D721Med (cell line): ENCODE measurements around the gene NACA2.
A peak's percentile ranks its signal among the peaks of the same experiment; 100 is the strongest.
"Not testable (repeated sequence)": the region's sequence is repeated elsewhere in the genome, so short reads cannot be mapped to it uniquely, and the experiment has no call there.

Experiments
- DNase-seq: peaks from one replicate; pipeline ENCODE4 v3.0.0; 2011; ENCODE audit warnings: low spot score; ENCODE audit not compliant: insufficient read length
- FAIRE-seq: peaks from 2 replicates; lab custom pipeline; 2011; peaks lifted over from hg19 to GRCh38; lab: Jason Lieb, UNC
- TF ChIP-seq, protein P1 (sequence below): IDR thresholded peaks from 2 replicates; pipeline ENCODE4 v1.5.1; 2012; ENCODE audit warnings: mild to moderate bottlenecking, control low read depth; ENCODE audit not compliant: insufficient read depth; ENCODE audit errors: missing control alignments

Gene NACA2

DNA sequence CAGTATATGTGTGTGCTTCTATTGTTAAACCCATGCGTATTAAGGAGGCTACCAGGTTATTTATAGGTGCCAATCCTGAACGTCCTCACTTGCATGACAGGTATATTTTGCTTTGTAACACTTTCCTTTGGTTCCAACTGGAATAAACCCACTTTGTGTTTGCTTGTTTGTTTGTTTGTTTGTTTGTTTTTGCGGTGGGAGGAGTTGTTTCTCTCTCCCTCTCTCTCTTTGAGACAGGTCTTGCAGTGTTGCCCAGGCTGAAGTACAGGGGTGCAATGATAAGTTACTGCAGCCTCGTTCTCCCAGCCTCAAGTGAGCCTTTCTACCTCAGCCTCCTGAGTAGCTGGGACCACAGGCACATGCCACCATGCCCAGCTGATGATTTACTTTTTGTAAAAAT, 28.7 kb downstream of the NACA2 start:
- TF ChIP-seq, protein P1, sequence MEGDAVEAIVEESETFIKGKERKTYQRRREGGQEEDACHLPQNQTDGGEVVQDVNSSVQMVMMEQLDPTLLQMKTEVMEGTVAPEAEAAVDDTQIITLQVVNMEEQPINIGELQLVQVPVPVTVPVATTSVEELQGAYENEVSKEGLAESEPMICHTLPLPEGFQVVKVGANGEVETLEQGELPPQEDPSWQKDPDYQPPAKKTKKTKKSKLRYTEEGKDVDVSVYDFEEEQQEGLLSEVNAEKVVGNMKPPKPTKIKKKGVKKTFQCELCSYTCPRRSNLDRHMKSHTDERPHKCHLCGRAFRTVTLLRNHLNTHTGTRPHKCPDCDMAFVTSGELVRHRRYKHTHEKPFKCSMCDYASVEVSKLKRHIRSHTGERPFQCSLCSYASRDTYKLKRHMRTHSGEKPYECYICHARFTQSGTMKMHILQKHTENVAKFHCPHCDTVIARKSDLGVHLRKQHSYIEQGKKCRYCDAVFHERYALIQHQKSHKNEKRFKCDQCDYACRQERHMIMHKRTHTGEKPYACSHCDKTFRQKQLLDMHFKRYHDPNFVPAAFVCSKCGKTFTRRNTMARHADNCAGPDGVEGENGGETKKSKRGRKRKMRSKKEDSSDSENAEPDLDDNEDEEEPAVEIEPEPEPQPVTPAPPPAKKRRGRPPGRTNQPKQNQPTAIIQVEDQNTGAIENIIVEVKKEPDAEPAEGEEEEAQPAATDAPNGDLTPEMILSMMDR = no peak
- DNase-seq (no peak), FAIRE-seq (no peak)

DNA sequence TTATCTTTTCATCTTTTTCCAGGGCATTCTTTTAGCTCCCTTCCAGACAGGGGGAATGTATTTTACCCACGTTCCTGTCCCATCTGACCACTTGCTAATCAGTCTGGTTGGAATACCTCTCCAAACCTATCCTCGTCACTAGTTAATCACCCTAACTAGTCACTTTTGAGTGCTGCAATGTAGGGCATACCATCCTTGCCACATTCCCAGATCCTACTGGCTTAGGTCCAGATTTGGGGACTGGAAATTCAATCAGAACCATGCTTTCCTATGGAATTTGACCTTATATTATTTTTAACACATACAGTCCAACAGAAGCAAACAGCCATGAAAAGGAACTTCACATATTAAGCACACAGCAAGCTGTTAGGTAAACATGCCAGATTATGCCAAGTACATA, 29.7 kb downstream of the NACA2 start:
- FAIRE-seq (no peak), DNase-seq (no peak)
- TF ChIP-seq, protein P1 = no peak

DNA sequence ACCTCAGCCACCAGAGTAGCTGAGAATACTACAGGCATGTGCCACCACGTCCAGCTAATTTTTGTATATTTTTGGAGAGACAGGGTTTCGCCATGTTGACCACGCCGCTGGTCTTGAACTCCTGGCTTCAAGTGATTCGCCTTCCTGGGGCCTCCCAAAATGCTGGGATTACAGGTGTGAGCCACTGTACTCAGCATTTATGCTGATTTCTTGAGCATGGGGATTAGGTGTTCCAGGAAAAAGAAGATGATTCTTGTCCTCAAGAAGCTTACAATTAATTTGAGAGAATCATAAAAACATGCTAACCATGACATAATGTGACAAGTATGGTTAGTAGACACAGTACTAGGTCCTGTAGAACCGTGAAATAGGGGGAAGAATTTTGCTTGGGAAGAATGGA, 30.9 kb downstream of the NACA2 start:
- FAIRE-seq = no peak
- TF ChIP-seq, protein P1 = no peak
- DNase-seq = no peak

DNA sequence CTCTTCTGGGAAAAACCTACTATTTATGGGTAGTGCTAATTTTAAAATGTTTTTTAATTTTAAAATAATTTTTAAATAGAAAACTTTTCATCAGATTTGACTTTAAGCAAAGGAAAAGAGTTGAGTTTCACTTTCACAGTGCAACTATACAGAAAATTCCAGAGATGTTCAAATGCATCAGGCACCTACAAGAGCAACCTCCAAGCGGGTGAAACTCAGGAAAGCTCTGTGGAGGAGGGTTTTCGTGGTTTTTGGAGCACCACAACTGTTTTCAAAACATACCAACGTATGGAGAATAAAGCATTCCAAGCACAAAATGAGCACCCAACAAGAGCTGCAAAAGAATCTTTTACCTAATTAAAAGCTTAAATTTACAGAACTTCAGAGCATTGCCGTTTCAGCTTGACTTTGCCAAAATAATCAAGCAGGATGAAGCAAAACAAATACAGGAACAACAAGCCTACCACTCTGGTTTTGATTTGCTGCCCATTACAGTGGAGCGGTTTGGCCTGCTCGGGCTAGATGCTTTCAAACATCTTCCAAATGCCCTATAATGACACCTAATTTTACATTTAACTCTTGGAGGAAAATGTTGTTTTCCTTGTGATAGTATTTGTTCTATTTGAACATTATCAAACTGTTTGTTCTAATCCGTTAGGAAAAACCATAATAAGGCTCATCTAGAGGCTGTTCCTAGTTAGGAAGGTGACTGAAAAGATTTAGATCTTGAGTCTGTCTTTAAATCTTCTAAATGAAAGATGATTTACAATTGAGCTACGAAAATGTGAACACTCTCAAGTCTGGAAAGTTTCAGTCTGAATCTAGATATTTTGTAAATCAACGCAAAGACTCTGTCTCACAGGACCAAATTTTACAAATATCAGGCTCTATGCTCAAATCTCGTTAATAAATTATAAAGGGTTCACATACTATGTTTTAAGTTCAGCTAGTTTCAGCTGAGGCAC, 34.5 kb downstream of the NACA2 start:
- TF ChIP-seq, protein P1 = no peak
- DNase-seq (no peak), FAIRE-seq (no peak)

DNA sequence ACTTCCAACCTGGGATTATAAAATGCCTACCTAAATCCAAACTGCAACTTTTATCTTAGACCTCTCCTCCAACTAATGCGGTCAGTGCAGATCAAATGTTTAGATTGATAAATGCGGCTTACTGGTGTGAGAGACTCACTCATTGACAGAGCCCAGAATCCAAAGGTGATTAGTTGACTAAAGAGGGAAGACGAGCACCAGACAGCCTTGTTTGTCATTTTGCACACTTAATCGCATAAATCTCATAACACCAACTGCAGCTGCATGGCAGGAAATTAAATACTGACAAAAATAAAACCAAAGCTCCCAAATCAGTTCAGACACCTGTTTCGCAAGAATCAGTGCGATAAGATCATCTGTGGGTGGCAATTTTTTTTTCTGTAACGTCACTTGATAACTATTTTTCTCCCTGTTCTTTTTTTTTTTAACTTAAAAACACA, 35.9 kb downstream of the NACA2 start:
- TF ChIP-seq, protein P1 = no peak
- DNase-seq = no peak
- peak; percentile 75 for FAIRE-seq

DNA sequence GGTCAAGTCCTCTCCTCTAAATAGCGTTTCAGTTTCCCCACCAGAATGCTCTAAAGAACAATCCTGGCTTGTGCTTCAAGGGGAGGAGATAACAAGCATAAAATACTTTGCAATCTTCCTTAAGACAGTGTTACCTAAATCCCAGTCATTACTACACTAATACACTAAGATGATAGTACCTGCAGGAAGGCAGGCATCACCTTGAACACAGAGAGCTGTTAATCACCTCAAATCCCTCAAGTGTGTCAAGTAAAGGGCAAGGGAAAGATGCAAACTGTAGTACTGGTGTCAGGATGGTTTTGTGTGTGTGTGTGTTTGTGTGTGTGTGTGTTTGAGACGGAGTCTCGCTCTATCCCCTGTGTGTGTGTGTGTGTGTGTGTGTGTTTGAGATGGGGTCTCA, 36.8 kb downstream of the NACA2 start:
- FAIRE-seq = peak; percentile 48
- DNase-seq = no peak
- TF ChIP-seq, protein P1 = no peak

DNA sequence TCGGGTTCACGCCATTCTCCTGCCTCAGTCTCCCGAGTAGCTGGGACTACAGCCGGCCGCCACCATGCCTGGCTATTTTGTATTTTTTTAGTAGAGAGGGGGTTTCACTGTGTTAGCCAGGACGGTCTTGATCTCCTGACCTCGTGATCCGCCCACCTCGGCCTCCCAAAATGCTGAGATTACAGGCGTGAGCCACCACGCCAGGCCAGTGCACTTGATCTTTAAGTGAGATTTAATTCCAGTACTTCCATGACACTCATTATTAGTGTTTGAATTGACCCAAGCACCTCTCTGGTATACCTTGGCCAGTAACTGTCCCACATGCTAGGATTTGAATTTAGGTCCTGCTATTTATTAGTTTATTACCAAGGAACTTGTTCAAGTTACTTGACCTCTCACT, 38.5 kb downstream of the NACA2 start:
- FAIRE-seq = not testable (repeated sequence)

More for the DNA sequence above, 38.5 kb downstream of the NACA2 start:
- not testable (repeated sequence) for DNase-seq
